Embryonic facial prominence (tissue), 1 donor: Measurements from ENCODE around the gene RNLS.
A peak's percentile ranks its signal among the peaks of the same experiment; 100 is the strongest.

ENCODE experiments used
- DNase-seq: peaks from one replicate; pipeline ENCODE4 v3.0.0-alpha.2; 2016; ENCODE audit errors: extremely low spot score

RNLS gene

GRCh38 chr10:88431103-88431502, 152.0 kb downstream of the RNLS start:
- no peak for DNase-seq

DNA sequence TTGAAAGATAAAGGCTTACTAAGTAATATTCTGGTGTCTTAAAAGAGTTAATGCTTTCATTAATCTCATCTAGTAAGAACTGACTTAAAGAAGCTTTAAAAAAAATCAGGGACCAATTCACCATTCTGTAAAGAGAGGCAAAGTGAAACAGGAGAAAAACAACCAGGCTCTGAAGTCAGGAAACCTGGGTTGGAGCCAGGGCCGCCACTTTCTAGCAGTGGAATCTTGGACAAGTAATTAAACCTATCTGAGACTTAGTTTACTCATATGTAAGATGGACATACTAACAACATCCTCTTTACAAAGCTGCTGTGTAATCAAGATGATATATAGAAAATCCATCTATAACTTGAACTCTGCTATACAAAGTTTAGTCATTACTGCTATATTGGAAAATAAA, 154.1 kb downstream of the RNLS start:
- DNase-seq: no peak

DNA sequence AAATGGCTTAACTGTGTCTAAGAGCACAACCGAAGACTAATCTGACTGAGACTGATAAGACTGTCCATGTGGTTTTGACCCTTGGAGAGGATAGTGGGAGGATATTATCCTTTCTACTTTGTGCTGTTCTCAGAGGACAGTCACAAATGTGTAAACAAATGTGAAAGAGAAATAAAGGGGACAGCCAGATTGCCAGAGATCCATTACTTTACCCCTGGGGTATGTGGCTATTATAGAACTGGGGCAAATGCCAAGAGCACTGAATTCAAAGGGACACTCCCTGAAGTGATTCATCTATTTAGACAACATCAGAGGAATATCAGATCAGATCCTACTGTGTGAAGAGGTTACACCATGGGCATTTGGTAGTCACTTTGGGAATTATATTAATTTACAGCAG, 154.7 kb downstream of the RNLS start:
- no peak for DNase-seq

GRCh38 chr10:88427024-88427423, 156.1 kb downstream of the RNLS start:
- no peak for DNase-seq

DNA sequence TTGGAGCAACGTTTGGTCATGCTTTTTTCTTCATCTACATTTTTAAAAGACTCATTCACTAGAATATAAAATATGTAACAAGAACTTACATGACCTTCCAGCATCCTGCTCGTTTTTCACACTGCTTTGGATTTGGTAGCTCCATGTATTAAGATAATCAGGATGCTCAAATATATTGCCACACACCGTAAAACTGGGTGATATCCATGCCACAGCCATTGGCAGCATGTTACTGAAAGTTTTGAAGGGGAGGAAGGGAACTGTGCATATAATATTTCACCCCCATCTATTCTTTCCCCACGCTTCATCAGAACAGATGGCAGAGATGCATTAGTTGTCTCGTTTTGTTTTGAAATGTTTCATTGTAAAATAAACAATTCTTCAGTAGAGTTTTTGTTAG, 158.2 kb downstream of the RNLS start:
- no peak for DNase-seq

GRCh38 chr10:88423732-88424131, 159.4 kb downstream of the RNLS start:
- DNase-seq: no peak

- no peak for DNase-seq
Observed at GRCh38 chr10:88421590-88421989, 161.5 kb downstream of the RNLS start.

- DNase-seq: no peak
Observed at GRCh38 chr10:88418871-88419270, 164.2 kb downstream of the RNLS start.

DNA sequence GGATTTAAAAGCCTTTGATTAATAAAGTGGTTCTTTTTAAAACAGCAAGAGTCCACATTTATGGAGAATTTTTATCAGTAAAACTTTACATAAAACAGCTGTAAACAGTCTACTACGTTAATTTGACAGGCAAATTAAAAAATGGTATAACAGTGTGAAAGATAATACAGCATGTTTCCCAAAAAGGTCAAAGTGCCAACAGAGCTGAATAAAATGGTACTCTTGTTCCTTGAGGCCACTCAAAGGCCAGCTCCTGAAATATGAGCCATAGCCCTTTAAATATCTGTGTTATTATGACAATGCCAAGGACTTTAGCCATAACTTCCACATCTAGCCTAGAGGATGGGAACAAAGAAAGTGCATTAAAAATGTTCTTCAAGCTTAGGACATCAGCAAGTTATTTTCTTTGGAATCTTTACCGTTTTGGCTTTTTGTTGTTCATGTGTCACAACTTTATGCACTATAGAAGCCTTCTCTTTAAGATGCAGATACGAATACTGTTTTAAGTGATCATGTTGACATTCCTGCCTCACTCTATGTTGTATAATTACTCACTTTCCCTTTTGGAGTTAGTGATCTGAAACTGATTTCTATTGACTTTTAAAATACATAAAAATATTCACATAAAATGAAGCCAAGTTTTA, 165.6 kb downstream of the RNLS start:
- no peak for DNase-seq

DNA sequence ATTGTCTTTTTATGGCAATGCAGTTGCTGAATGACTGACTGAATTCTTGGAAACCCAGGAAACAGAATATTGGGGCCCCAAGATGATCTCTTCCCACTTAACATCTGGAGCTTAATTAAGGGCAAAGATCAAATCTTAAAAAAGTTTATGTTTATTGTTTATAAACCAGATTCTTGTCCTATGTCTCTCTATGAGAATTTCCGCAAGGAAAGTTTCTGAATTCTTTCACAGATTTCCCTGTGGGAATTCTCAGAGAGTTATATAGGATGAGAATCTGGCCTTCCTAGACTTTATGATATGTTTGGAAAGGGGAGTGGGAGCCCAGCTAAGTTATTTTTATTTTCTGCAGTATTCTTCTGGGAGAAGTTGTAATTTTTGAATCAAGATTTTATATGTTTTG, 166.3 kb downstream of the RNLS start:
- DNase-seq: no peak

DNA sequence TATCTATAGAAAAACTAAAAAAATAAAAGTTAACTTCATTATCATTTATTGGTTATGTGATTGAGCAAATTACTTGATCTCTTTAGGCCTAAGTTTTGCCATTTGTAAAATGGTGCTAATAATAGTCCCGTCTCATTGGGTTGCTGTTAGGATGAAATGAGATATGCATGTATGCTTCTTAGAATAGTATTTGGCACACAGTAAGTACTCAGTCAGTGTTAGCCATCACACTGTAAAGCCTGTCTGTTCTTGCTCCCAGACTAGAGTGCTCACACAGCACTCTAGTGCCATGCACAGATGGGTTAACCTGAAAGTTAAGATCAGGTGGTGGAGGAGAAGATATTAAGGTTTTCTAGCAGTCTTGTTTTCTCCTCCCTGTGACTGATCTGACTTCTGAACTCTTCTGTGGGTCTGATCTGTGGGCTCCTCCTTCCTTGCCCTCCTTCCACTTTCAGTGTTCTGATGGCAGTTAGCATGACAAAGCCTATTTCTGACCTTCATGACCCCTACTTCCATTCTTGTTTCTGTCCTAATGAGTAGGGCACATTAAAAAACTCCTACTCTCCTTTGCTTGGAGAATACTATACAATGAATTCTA, 167.5 kb downstream of the RNLS start:
- DNase-seq: no peak

- no peak for DNase-seq
Observed at GRCh38 chr10:88413412-88413811, 169.7 kb downstream of the RNLS start.

GRCh38 chr10:88411772-88412349, 171.3 kb downstream of the RNLS start:
- DNase-seq: no peak

DNA sequence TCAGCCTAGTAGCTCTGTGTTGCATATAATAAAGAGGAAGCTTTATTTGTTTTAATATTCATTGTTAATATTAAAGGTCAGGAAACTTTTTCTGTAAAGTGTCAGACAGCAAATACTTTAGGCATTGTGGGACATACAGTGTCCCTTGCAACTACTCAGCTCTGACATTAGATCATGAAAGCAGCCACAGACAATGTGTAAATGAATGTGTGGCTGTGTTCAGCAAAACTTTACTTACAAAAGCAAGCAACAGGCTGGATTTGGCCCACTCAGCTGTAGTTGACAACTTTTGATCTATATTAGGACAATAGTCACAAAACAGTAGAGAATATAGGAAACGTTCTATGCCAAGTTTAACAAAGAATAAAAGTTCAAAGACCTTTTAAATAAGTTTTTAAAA, 173.3 kb downstream of the RNLS start:
- DNase-seq: no peak

DNA sequence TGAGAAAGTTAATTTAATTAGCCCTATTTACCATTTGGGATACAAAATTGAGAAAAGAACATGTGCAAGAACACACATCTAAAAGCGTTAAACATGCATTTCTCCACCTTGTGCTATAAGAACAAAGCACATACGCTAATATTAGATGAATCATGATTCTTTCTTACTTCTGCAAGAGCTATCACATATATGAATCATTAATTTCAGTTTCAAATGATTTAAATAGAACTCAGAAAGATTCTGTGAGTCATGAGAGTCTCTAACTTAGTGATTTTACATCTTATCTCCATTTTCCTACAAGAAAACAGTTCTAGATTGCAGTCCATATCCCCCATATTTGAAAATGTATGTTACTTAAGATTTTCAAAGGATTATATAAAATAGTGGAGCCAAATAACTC, 173.9 kb downstream of the RNLS start:
- no peak for DNase-seq

DNA sequence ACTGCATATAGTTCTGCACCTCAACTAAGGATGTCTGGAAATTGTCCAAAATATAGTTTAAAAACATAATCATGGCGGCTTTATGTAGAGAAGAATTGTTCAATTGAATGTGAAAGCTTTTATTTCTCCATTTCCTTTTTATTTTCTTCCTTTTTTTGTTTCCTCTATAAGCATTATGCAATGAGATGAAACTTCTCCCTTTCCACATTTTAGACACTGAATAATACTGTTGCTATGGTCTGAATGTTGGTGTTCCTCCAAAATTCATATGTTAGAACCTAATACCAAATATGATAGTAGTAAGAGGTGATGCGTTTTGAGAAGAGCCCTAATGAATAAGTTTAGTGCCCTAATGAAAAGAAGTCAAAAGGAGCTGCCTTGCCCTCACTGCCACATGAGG, 175.0 kb downstream of the RNLS start:
- no peak for DNase-seq

DNA sequence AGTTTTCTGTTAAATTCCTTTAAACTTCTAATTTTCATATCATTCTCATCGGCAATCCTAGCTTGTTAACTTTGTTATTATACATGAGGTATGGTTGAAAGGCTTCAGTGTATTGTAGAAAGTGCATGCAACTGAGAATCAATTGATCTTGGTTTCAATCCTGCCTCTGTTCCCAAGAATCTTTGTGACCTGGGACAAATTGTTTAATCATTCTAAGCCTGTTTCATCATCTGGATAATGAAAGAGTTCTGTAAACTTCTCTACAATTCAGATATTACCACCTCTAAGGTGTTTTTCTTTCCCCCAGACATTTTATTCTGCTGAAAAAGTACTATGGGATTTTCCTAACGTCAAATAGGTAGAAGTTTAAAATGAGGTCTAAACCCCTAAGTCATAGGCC, 179.0 kb downstream of the RNLS start:
- no peak for DNase-seq

GRCh38 chr10:88401671-88402347, 181.3 kb downstream of the RNLS start:
- DNase-seq: no peak

GRCh38 chr10:88399240-88399639, 183.9 kb downstream of the RNLS start:
- DNase-seq: no peak

DNA sequence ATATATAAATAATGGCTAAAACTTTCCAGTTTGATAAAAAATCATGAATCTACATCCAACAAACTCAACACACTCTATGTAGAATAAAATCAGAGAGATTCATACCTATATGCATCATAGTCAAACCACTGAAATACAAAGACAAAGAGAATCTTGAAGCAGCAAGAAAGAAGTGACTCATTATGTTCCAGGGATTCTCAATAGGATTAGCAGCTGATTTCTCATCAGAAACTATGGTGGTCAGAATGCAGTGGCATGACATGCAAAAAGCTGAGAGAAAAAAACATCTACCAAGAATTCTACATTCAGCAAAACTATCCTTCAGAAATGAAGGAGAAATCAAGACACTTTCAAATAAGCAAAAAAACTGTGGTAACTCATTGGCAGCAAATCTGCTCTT, 187.4 kb downstream of the RNLS start:
- no peak for DNase-seq

DNA sequence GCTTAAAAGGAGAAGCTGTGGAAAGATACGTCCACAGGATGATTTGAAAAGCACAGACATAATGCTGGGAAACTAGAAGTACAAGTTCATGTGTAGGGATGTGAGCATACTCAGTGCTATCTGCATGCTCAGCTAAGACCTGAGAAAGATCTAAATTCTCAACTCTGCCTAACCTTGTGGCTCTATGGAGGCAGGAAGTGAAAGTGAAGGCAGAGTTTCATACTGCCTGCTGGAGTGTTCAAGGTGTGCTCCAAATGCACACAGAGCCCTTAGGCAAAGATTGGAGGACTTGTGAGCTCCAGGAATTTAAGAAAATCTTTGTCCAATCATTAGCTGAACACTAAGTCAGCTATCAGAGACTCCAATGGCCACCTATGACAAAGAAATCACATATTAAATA, 190.9 kb downstream of the RNLS start:
- DNase-seq: no peak

DNA sequence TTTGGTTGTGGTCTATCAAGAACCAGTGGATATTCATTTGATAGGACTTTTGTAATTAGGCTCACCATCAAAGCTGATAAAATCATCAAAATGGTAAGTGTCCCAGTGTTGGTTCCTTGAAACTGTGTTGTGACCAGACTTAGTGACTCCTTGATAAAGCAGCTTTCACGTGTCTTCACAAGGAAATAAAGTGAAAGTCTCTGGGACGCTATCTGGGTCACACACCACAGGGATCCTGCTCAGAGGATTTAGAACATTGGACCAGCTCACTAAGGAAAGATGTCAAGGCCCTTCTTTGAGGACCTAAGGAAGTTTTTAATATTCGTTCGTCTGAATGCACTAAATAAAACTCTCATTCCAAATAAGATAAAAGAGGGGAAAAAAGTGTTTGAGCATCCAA, 193.1 kb downstream of the RNLS start:
- no peak for DNase-seq

DNA sequence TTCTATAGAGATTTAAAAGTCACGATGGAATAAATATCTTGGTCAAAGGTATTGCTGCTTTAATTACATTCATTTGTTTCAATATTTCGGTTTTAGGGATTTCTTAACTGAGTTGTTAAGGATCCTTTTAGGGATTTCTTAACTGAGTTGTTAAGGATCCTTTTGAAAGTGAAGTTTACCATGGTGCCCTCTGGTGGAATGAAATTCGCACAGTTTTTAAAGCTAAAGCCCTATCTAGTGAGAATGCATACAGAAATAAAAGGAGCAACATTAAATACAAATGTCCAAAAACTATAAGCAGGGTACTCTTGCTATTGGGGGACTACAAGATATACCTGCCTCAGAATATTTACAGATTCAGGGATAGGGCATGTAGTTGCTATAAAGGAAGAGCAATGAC, 193.7 kb downstream of the RNLS start:
- peak; percentile 37 for DNase-seq
